ENCODE data around the gene POLR2A. TPM values are rescaled to one million over a fixed set of nuclear protein-coding genes. Genes with fewer than 3 reads are reported as not detected.

The POLR2A gene
- total and polyA plus RNA-seq, 4 donors, result 13.3 to 54.4 (median 34.8) TPM

GRCh38 chr17:7438656-7439460 lies 45.3 kb upstream of the POLR2A start (continued):
- TF ChIP-seq GABPA (IDR thresholded peaks at IDR 0.05 in 1 of 2, conservative IDR thresholded peaks at IDR 0.05 in 1 of 2) (no peak), TAF1 (conservative IDR thresholded peaks at IDR 0.05) (no peak), EGR1 (IDR thresholded peaks at IDR 0.05; ENCODE audit: low read depth in 2 of 2) (no peak)
- TF ChIP-seq, protein P1, sequence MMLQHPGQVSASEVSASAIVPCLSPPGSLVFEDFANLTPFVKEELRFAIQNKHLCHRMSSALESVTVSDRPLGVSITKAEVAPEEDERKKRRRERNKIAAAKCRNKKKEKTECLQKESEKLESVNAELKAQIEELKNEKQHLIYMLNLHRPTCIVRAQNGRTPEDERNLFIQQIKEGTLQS (IDR thresholded peaks at IDR 0.05), result no peak

GRCh38 chr17:7439462-7440112 lies 44.6 kb upstream of the POLR2A start, which contains the start of gene FGF11:
Gene FGF11 (plus strand): TSS chr17:7439512. CDS start chr17:7439621, 109 bp downstream.
- no peak within 1 kb of the TSS for H3K27ac ChIP-seq (ENCODE audit: low read depth in 1 of 2, low read length in 2 of 2)
- DNase-seq (ENCODE audit: low spot score), result no peak
- no peaks in the 10 kb centered on the region for H3K9me3 ChIP-seq (ENCODE audit: control insufficient read depth in 4 of 4, low read length in 3 of 4)
- no peak within 1 kb of the TSS for H3K9ac ChIP-seq (ENCODE audit: low read depth in 1 of 2, low read length in 2 of 2)
- TF ChIP-seq HNF4A (conservative IDR thresholded peaks at IDR 0.05), result no peak
- TF ChIP-seq SP1 (IDR thresholded peaks at IDR 0.05), result no peak
- TF ChIP-seq NR2F2 (IDR thresholded peaks at IDR 0.05), result no peak
- no peak for TF ChIP-seq FOXA2 (IDR thresholded peaks at IDR 0.05)
- TF ChIP-seq FOXA1 (IDR thresholded peaks at IDR 0.05), result no peak
- TF ChIP-seq REST (IDR thresholded peaks at IDR 0.05), result no peak
- TF ChIP-seq, protein P1 (IDR thresholded peaks at IDR 0.05), result no peak
- no peak for TF ChIP-seq HNF4G (IDR thresholded peaks at IDR 0.05)
- no peak for TF ChIP-seq RAD21 (IDR thresholded peaks at IDR 0.05)
- H3K4me1 ChIP-seq (ENCODE audit: control insufficient read depth in 4 of 4, insufficient read depth in 4 of 4, low read length in 3 of 4), result peaks cover 23 to 54% (median 45%) of the 10 kb centered on the region in 4 donors
- H3K36me3 ChIP-seq (ENCODE audit: control insufficient read depth in 4 of 4, insufficient read depth in 3 of 4, low read depth in 1 of 4, low read length in 3 of 4), result no peaks in the 10 kb centered on the region
- peaks cover 0 to 3% (median 0%) of the 10 kb centered on the region in 4 donors for H3K27me3 ChIP-seq (ENCODE audit: control insufficient read depth in 4 of 4, insufficient read depth in 4 of 4, low read length in 3 of 4)
- peak within 1 kb of the TSS; percentile 26 to 30 (median 28) for H3K4me3 ChIP-seq (ENCODE audit: low read depth in 1 of 3, low read length in 3 of 3)
- WGBS, result 11% methylated on average over 50 of the region's 50 CpGs

DNA sequence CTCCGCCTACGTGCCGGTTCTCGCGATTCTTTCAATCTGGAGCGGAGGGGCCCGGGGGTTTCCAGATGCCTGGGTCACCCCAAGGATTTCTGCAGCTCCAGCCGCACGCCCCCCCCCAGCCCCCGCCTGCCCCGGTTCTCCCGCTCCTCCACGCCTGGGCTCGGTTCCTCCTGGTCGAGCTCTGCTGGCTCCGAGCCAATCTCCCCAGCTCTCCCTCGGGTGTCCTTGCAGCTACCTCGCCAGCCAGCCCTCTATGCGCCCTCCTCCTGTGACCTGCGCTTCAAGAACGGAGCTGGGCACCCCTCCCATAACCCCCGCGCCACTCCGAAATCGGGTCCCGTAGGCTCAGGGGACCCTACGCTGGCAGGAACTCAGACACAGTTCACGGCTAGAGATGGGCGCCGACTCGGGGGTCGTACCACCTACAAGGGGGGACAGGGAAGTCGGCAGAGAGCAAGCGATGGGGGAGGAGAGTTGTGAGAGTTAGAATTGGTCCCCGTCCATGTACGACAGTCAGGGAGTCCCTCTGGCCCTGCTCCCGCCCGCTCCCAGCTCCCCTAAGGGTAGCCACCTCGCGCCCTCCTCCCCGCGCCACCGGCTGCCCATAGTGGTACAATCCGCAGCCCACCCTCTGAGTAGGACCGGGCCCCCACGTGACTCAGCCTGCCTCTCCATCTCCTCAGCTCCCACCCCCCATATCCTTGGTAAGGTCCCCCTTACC lies 43.9 kb upstream of the POLR2A start:
- Histone ChIP-seq H3K36me3 (ENCODE audit: control insufficient read depth in 4 of 4, insufficient read depth in 3 of 4, low read depth in 1 of 4, low read length in 3 of 4) (no peaks in the 10 kb centered on the region), H3K27ac (ENCODE audit: low read depth in 1 of 2, low read length in 2 of 2) (no peak overlapping the region), H3K27me3 (ENCODE audit: control insufficient read depth in 4 of 4, insufficient read depth in 4 of 4, low read length in 3 of 4) (peaks cover 0 to 3% (median 0%) of the 10 kb centered on the region in 4 donors), H3K4me1 (ENCODE audit: control insufficient read depth in 4 of 4, insufficient read depth in 4 of 4, low read length in 3 of 4) (peaks cover 28 to 56% (median 45%) of the 10 kb centered on the region in 4 donors), H3K4me3 (ENCODE audit: low read depth in 1 of 3, low read length in 3 of 3) (peak overlapping the region; percentile 26 to 30 (median 28)), H3K9me3 (ENCODE audit: control insufficient read depth in 4 of 4, low read length in 3 of 4) (no peaks in the 10 kb centered on the region), H3K9ac (ENCODE audit: low read depth in 1 of 2, low read length in 2 of 2) (no peak overlapping the region)
- 3% methylated on average over 46 of the region's 46 CpGs for WGBS
- peak; percentile 38 for DNase-seq (ENCODE audit: low spot score)
- TF ChIP-seq HNF4G (IDR thresholded peaks at IDR 0.05) (no peak), NR2F2 (IDR thresholded peaks at IDR 0.05) (no peak), GABPA (IDR thresholded peaks at IDR 0.05 in 1 of 2, conservative IDR thresholded peaks at IDR 0.05 in 1 of 2) (no peak), TAF1 (conservative IDR thresholded peaks at IDR 0.05) (no peak), YY1 (IDR thresholded peaks at IDR 0.05) (no peak), FOXA1 (IDR thresholded peaks at IDR 0.05) (no peak), JUND (IDR thresholded peaks at IDR 0.05) (no peak), EGR1 (IDR thresholded peaks at IDR 0.05; ENCODE audit: low read depth in 2 of 2) (no peak), REST (IDR thresholded peaks at IDR 0.05) (no peak), HNF4A (conservative IDR thresholded peaks at IDR 0.05) (no peak), RXRA (IDR thresholded peaks at IDR 0.05) (no peak), RAD21 (IDR thresholded peaks at IDR 0.05) (no peak)
- TF ChIP-seq, protein P1 (IDR thresholded peaks at IDR 0.05), result no peak
- TF ChIP-seq, protein P2, sequence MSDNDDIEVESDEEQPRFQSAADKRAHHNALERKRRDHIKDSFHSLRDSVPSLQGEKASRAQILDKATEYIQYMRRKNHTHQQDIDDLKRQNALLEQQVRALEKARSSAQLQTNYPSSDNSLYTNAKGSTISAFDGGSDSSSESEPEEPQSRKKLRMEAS (IDR thresholded peaks at IDR 0.05), result no peak

Data from liver (tissue), 9 donors.